ENCODE data around the gene IPO5. TPM values are rescaled to one million over a fixed set of nuclear protein-coding genes. Genes with fewer than 3 reads are reported as not detected.
"Not testable (repeated sequence)": the region's sequence is repeated elsewhere in the genome, so short reads cannot be mapped to it uniquely, and the experiment has no call there.

The IPO5 gene
- total RNA-seq, 1 donor from 2014 or later: 49.5 TPM

GRCh38 chr13:97944396-97945029, 9.0 kb upstream of the IPO5 start:
- H3K36me3 ChIP-seq: no peaks in the 10 kb centered on the region
- intact Hi-C loops (cut with DNase I): no loop called here
- H3K4me1 ChIP-seq: no peaks in the 10 kb centered on the region
- no peaks in the 10 kb centered on the region for H3K27me3 ChIP-seq
- H3K4me3 ChIP-seq: no peak overlapping the region
- no peak for DNase-seq (ENCODE audit: low spot score in 2 of 2)
- no peaks in the 10 kb centered on the region for H3K9me3 ChIP-seq
- no peak overlapping the region for H3K27ac ChIP-seq
- TF ChIP-seq CTCF (IDR thresholded peaks at IDR 0.05): no peak

GRCh38 chr13:97945342-97945741, 8.1 kb upstream of the IPO5 start:
- Histone ChIP-seq H3K4me1 (no peaks in the 10 kb centered on the region), H3K27me3 (no peaks in the 10 kb centered on the region), H3K4me3 (no peak overlapping the region), H3K27ac (no peak overlapping the region), H3K9me3 (no peaks in the 10 kb centered on the region), H3K36me3 (no peaks in the 10 kb centered on the region)
- DNase-seq (ENCODE audit: low spot score in 2 of 2): no peak
- no peak for TF ChIP-seq CTCF (IDR thresholded peaks at IDR 0.05)
- intact Hi-C loops (cut with DNase I): no loop called here

- Histone ChIP-seq H3K4me3 (no peak overlapping the region), H3K36me3 (no peaks in the 10 kb centered on the region), H3K27ac (no peak overlapping the region), H3K4me1 (no peaks in the 10 kb centered on the region), H3K9me3 (no peaks in the 10 kb centered on the region), H3K27me3 (no peaks in the 10 kb centered on the region)
- DNase-seq (ENCODE audit: low spot score in 2 of 2): no peak
- no peak for TF ChIP-seq CTCF (IDR thresholded peaks at IDR 0.05)
- intact Hi-C loops (cut with DNase I): no loop called here
These were observed 7.6 kb upstream of the IPO5 start for GRCh38 chr13:97945792-97946419.

- no peak for TF ChIP-seq CTCF (IDR thresholded peaks at IDR 0.05)
- intact Hi-C loops (cut with DNase I): no loop called here
- H3K27ac ChIP-seq: no peak overlapping the region
- no peaks in the 10 kb centered on the region for H3K36me3 ChIP-seq
- H3K4me3 ChIP-seq: no peak overlapping the region
- no peak for DNase-seq (ENCODE audit: low spot score in 2 of 2)
- H3K27me3 ChIP-seq: no peaks in the 10 kb centered on the region
- no peaks in the 10 kb centered on the region for H3K4me1 ChIP-seq
- no peaks in the 10 kb centered on the region for H3K9me3 ChIP-seq
These were observed 6.4 kb upstream of the IPO5 start for GRCh38 chr13:97946951-97947588.

- H3K9me3 ChIP-seq: no peaks in the 10 kb centered on the region
- intact Hi-C loops (cut with DNase I): no loop called here
- no peak overlapping the region for H3K4me3 ChIP-seq
- H3K36me3 ChIP-seq: no peaks in the 10 kb centered on the region
- H3K27me3 ChIP-seq: no peaks in the 10 kb centered on the region
- no peak for DNase-seq (ENCODE audit: low spot score in 2 of 2)
- TF ChIP-seq CTCF (IDR thresholded peaks at IDR 0.05): no peak
- no peaks in the 10 kb centered on the region for H3K4me1 ChIP-seq
- no peak overlapping the region for H3K27ac ChIP-seq
These were observed 5.4 kb upstream of the IPO5 start for GRCh38 chr13:97948041-97948440.

GRCh38 chr13:97949316-97949715, 4.2 kb upstream of the IPO5 start:
- H3K4me1 ChIP-seq; DNase-seq (ENCODE audit: low spot score in 2 of 2); H3K4me3 ChIP-seq; H3K27ac ChIP-seq; H3K36me3 ChIP-seq; intact Hi-C loops (cut with DNase I); H3K27me3 ChIP-seq; H3K9me3 ChIP-seq: not testable (repeated sequence)

Measured in ascending aorta (tissue), 2 donors.